Hematopoietic multipotent progenitor cell treated with erythropoietin and hydrocortisone succinate and interleukin-3 and kit ligand, for 6 days (in vitro differentiated cells): ENCODE results near the gene SPAM1.
A peak's percentile ranks its signal among the peaks of the same experiment; 100 is the strongest.
"Not testable (repeated sequence)": the region's sequence is repeated elsewhere in the genome, so short reads cannot be mapped to it uniquely, and the experiment has no call there.

Experiments
- DNase-seq: peaks from one replicate; pipeline ENCODE4 v3.0.0-alpha.2; 2015

Gene SPAM1

GRCh38 chr7:123958186-123958703 is 33.2 kb downstream of the SPAM1 start:
- DNase-seq, result no peak

GRCh38 chr7:123961771-123962170 is 36.7 kb downstream of the SPAM1 start:
- DNase-seq, result no peak

GRCh38 chr7:123966936-123967335 is 41.9 kb downstream of the SPAM1 start:
- DNase-seq, result peak; percentile 5

GRCh38 chr7:123972045-123972444 is 47.0 kb downstream of the SPAM1 start:
- DNase-seq, result no peak

- DNase-seq, result no peak
Observed at GRCh38 chr7:123972831-123973230, 47.8 kb downstream of the SPAM1 start.

GRCh38 chr7:123974326-123974908 is 49.4 kb downstream of the SPAM1 start:
- no peak for DNase-seq

GRCh38 chr7:123975084-123975483 is 50.0 kb downstream of the SPAM1 start:
- no peak for DNase-seq

GRCh38 chr7:123977081-123977480 is 52.0 kb downstream of the SPAM1 start:
- DNase-seq, result no peak

- no peak for DNase-seq
Observed at GRCh38 chr7:123979876-123980275, 54.8 kb downstream of the SPAM1 start.

- DNase-seq, result no peak
Observed at GRCh38 chr7:123987445-123987844, 62.4 kb downstream of the SPAM1 start.

GRCh38 chr7:123992913-123993518 is 68.0 kb downstream of the SPAM1 start:
- no peak for DNase-seq

- DNase-seq, result no peak
Observed at GRCh38 chr7:123993996-123994395, 69.0 kb downstream of the SPAM1 start.

GRCh38 chr7:123994449-123994848 is 69.4 kb downstream of the SPAM1 start:
- DNase-seq, result no peak

- no peak for DNase-seq
Observed at GRCh38 chr7:123995617-123996326, 70.7 kb downstream of the SPAM1 start.

- no peak for DNase-seq
Observed at GRCh38 chr7:123996327-123996625, 71.2 kb downstream of the SPAM1 start.

- no peak for DNase-seq
Observed at GRCh38 chr7:123998921-123999320, 73.9 kb downstream of the SPAM1 start.

GRCh38 chr7:123999703-124000102 is 74.7 kb downstream of the SPAM1 start:
- DNase-seq, result no peak

GRCh38 chr7:124008296-124008695 is 83.3 kb downstream of the SPAM1 start:
- not testable (repeated sequence) for DNase-seq

- no peak for DNase-seq
Observed at GRCh38 chr7:124009321-124009720, 84.3 kb downstream of the SPAM1 start.
